LNCAP (cell line): ENCODE results near the gene GAL3ST2.

Experiments used
- TF ChIP-seq, protein P1 (sequence below): fragments of 450-650 bp; IDR thresholded peaks from 2 replicates; pipeline ENCODE4 v1.5.1; 2017; ENCODE audit warnings: mild to moderate bottlenecking

Gene GAL3ST2

DNA sequence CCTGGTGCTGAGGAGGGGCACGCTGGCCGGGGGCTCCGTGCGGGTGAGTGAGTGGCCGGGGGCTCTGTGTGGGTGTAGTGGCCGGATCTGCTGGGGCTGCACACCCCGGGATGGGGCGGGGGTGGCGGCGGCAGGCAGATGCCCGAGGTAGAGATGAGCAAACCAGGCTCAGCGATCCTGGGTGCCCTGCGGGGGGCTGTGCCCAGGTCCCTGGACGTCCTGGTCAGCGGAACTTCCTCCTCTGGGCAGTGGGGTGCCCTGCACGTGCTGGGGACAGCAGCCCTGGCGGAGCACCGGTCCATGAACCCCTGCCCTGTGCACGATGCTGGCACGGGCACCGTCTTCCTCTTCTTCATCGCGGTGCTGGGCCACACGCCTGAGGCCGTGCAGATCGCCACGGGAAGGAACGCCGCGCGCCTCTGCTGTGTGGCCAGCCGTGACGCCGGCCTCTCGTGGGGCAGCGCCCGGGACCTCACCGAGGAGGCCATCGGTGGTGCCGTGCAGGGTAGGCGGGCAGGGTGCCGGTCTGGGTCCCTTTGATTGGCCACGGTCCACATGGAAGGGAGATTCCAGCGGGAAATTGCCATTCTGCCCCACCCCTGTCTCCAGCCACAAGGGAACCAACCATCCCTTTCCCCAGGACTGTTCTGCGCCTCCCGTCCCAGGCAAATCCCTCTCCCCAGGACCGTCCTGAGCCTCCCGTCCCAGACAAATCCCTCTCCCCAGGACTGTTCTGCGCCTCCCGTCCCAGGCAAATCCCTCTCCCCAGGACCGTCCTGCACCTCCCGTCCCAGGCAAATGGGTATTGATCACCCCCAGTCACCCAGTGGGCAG lies 38.2 kb downstream of the GAL3ST2 start:
- TF ChIP-seq, protein P1, sequence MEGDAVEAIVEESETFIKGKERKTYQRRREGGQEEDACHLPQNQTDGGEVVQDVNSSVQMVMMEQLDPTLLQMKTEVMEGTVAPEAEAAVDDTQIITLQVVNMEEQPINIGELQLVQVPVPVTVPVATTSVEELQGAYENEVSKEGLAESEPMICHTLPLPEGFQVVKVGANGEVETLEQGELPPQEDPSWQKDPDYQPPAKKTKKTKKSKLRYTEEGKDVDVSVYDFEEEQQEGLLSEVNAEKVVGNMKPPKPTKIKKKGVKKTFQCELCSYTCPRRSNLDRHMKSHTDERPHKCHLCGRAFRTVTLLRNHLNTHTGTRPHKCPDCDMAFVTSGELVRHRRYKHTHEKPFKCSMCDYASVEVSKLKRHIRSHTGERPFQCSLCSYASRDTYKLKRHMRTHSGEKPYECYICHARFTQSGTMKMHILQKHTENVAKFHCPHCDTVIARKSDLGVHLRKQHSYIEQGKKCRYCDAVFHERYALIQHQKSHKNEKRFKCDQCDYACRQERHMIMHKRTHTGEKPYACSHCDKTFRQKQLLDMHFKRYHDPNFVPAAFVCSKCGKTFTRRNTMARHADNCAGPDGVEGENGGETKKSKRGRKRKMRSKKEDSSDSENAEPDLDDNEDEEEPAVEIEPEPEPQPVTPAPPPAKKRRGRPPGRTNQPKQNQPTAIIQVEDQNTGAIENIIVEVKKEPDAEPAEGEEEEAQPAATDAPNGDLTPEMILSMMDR = no peak

DNA sequence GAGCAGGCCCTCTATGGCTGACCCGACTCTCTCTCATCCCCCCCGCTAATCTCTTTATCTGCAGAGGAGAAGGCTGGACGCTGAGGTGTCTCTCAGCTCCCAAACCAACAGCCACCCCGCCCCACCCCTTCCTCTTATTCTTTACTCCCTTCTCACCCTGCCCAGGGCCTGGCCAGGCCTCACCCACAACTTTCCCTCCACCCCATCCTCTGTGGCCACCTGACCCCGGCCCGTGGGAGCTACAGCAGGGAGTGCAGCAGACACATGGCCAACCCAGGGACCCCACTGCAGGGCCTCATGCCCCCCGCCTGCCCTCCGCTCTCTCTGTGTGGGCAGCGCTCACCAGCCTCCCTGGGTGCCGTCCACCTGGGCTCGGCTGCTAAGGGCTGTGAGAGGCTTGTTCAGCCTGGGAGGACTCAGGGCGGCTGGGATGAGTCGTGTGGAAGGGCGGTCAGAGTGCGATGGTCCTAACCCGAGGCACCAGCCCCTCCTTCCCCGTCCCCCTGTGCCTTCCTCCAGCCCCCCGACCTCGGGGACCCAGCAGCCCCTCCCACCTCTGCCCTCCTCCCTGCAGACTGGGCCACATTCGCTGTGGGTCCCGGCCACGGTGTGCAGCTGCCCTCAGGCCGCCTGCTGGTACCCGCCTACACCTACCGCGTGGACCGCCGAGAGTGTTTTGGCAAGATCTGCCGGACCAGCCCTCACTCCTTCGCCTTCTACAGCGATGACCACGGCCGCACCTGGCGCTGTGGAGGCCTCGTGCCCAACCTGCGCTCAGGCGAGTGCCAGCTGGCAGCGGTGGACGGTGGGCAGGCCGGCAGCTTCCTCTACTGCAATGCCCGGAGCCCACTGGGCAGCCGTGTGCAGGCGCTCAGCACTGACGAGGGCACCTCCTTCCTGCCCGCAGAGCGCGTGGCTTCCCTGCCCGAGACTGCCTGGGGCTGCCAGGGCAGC lies 39.1 kb downstream of the GAL3ST2 start:
- TF ChIP-seq, protein P1 = no peak

DNA sequence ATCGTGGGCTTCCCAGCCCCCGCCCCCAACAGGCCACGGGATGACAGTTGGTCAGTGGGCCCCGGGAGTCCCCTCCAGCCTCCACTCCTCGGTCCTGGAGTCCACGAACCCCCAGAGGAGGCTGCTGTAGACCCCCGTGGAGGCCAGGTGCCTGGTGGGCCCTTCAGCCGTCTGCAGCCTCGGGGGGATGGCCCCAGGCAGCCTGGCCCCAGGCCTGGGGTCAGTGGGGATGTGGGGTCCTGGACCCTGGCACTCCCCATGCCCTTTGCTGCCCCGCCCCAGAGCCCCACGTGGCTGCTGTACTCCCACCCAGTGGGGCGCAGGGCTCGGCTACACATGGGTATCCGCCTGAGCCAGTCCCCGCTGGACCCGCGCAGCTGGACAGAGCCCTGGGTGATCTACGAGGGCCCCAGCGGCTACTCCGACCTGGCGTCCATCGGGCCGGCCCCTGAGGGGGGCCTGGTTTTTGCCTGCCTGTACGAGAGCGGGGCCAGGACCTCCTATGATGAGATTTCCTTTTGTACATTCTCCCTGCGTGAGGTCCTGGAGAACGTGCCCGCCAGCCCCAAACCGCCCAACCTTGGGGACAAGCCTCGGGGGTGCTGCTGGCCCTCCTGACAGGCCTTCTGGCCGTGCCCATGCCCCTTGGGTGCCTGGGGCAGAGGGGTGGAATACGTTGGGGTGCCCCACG lies 40.0 kb downstream of the GAL3ST2 start:
- TF ChIP-seq, protein P1 = no peak

DNA sequence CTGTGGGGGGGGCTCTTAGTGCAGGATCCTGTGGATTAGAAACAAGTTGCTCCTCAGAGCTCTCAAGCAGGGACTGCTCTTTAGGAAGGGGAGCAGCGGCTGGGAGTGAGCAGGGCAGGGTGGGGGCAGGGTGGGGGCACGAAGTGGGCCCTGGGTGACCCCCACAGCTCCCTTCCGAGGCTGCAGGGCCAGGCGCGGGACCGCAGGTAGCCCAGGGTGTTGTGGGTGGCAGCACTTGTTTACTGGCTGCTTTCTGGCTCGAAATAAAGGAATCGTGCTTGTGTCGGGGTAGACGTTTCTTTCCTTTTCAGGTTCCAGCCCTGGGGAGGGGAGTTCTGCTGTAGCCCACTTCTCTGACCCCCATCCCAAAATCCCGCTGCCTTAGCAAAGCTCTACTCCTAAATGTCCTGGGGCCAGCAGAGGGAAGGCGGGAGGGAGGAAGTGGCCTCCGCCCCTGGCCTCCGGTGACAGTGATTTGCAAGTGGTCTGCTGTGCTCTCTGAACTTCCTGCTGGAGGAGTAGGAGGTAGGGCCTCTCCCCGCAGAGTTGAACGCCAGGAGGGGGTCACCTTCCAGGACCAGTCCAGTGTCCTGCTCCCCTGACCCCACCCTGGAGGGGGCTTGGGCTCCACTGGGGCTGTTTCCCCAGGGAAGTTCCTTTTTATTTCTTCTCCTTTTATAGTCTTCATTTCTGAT lies 40.7 kb downstream of the GAL3ST2 start:
- TF ChIP-seq, protein P1 = no peak

DNA sequence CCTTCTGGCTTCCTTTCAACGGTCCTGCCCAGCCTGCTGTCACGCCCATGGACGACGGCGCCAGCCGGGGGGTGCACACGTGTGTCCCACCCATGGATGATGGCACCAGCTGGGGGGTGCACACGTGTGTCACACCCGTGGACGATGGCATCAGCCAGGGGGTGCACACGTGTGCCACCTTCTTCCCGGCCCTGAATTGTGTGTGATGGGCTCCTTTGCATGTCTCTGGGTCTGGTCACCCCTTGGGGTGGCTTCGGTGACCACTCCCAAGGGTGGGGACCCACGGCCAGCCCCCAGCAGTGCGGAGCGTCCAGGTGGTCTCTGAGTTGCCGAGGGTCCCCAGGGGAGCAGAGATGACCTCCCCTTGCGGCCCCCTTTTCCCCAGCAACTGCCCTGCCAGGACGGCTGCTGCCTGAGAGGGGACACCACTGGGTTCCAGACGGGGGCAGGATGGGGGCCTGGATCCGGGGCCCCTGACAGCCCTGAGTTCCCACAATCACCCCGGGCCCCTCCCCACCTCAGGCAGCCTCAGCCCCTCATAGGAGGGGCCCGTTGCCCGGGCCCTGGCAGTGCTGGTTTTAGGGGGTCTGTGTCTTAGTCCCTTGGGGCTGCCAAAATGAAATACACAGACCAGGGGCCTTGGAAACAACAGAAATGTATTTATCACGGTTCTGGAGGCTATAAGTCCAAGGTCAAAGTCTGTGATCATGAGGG lies 41.8 kb downstream of the GAL3ST2 start:
- TF ChIP-seq, protein P1 = no peak

DNA sequence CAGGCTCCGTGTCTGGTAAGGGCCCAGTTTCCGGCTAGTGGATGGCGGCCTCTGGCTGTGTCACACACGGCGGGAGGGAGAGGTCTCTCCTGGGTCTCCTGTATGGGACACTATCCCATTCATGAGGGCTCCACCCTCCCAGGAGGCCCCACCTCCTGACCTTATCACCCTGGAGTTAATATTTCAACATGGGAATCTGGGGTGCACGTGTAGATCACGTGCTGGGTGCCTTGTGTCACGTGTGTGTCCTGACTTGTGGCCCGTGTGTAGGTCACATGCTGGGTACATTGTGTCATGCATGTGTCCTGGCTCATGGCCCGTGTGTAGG lies 42.3 kb downstream of the GAL3ST2 start:
- TF ChIP-seq, protein P1 = no peak
